GM21367 (cell line): ENCODE results near the gene AZI2.
A peak's percentile ranks its signal among the peaks of the same experiment; 100 is the strongest.

Source experiments
- ATAC-seq: cut with Tn5 transposase; IDR thresholded peaks from one replicate; pipeline ENCODE4 v1.9.1; 2021; ENCODE audit not compliant: unreplicated experiment

Gene AZI2, protein sequence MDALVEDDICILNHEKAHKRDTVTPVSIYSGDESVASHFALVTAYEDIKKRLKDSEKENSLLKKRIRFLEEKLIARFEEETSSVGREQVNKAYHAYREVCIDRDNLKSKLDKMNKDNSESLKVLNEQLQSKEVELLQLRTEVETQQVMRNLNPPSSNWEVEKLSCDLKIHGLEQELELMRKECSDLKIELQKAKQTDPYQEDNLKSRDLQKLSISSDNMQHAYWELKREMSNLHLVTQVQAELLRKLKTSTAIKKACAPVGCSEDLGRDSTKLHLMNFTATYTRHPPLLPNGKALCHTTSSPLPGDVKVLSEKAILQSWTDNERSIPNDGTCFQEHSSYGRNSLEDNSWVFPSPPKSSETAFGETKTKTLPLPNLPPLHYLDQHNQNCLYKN

DNA sequence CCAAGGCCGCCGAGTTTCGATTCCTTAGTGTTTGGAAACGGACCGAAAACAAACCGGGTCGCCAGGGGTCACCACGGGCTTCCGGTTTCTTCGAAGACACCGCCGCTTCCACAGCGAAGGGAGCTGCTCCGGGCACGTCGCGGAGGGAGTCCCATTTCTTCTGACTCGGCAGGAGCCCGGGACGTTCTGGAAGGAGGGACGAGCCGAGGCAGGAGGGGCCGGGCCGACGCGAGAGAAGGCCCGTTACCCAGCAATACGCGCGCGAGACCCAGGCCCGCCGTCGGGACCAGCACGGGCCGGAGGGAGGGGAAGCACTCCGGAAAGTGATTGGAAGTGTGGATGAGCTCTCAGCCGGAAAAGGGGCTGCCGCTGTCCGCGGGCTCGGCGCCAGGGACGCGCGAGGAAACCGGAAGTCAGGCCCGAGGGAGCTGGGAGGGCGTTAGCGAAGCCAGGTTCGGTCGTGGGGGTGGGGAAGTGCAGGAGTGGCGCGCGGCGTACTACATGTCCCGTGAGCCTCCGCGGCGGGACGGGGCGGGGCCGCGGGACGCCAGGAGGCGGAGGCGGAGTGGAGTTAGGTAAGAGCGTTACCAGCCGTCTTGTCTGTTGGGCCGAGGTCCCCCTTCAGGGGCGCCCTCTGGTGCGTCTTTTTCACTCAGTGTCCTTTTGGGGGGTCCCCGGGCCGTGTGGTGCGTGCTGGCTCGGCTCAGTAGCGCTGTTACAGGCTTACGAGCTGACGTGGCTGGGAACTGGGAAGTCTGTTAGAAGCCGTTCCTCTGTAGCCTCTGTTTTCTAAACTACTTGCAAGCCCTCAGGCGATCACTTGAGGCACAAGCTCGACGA lies at the start of gene AZI2, which contains the start of gene ZCWPW2:
Gene AZI2, minus strand, starts transcription at position 196 of the 840 bp plus-strand sequence. CDS start 8,207 bp downstream, outside the sequence.
Gene ZCWPW2, plus strand, starts transcription at position 93 of the 840 bp plus-strand sequence. CDS start 64,348 bp downstream, outside the sequence.
- peak; percentile 88 for ATAC-seq

DNA sequence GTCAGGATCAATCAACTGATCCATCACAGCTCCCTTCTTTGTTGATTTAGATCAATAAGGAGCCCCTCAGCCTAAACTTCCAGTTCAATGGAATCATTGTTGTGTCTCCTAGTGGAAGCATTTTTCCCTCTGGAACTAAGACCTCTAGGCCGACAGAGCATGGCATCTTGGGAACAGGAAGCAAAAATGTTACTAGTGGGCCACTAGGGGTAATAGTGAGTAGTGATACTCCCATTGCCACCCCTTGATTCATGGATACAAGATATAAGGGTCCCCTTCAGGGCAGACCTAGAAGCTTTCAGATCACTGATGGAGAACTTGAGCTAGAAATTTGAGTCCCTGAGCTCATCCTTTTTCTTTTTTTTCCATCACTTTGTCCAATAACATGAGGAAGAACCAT lies 40.4 kb upstream of the AZI2 start:
- ATAC-seq = no peak

DNA sequence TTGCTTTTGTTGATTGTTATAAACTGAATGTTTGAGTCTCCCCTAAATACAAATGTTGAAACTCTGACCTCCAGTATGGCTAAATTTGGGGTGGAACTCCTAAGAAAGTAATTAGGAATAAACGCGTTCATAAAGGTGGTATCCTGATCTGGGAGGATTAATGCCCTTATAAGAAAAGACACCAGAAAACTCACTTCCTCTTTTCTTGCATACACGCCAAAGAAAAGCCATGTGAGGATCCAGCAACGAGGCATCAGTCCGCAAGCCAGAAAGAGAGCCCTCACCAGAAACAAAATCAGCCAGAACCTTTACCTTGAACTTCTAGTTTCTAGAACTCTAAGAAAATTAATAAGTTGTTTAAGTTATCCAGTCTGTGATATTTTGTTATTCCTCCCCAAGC lies 37.4 kb upstream of the AZI2 start:
- ATAC-seq = no peak

DNA sequence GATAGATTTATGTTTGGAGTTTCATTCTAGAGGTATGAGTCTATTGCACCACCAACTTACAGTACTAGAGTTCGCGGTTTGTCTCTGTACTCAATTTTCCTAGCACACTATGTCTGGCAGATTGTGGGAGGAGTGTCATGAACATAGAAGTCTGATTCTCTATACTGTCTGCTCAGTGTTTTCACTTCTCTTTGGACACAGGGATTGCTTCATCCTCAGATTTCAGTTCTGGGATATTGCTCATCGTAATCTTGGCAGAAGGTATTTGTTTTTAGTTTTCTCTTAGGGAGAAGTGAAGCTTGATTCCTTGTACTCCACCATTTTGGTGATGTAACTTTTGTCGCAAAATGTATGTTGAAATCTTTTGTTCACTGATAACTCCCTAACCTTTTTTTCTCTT lies 27.8 kb upstream of the AZI2 start:
- ATAC-seq = no peak

DNA sequence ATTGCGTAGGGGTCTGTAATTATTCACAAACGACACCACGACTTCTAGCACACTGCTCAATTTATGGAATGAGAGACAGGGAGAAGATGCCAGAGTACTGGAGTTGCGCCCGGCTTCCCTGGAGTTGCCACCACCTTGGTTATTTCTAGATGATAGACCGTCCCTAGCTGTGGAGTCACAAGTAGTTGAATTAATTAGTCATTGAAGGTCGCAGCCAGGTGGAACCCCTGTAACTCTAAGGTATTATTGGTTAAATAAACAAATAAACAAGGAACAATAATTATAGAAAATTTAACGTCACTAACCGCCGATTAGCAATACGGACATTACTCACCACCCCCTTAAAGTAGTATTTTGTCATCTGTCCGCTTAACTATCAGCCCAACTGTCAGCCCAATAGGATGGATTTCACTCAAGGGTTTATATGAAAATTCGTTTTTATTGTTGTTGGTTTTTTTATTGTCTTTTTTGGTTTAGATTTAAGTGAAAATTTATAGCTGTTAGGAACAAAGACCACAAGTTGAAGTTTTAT lies 911 bp upstream of the AZI2 start:
- ATAC-seq = no peak

DNA sequence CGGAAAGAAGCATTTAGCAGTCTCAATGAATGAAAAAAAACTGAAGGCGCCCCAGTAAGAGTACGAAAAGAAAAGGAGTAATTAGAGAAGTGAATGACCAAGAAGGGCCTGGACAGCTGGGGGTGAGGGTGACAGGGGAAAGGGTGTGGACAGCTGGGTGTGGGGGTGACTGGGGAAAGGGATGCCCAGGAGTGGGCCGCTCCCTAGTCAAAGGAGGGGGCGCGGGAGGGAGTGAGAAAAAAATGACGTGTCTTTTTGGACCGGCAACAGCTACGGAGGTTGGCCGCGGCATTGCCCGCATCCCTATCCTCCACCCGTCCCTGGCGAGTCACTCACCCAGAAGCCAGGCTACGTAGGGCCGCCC lies 377 bp downstream of the AZI2 start:
- no peak for ATAC-seq

DNA sequence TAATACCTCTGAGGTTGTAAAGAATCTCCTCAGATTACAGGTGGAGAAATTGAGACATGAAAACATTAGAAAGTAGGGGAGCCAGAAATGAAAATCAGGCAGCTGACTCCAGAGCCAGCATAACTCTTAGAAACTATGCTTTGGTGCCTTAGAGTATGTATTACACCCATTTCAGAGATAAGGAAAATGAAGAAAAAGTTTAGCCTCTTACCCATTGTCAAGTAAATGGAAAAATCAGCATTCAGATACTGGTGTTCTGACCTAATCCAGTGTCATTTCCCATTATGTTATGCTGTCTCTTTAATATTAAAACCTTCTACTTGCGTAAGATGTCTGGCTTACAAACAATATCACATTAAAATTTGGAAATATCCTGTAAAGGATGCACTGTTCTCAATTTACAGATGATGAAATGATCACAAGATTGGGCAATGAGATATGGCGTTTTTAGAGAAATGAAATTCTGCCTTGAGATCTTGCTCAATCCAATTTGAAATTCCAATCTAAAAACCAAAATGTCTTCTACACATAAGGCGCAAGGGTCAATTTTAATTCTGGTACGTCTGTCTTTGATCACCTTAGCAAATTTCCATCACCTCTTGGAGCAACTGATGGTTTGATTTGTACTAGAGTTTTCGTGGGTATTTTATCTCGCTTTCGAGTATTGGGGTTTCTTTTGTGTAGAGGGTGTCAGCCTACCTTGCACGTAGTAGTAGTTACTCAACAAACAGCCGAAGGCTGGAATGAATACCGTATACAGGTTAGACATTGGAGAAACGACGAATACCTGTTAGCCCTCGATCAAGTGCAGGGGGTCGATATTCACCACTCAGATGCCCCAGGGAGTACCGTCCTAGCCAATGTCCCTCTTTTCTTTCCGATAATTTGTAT lies 1.0 kb downstream of the AZI2 start:
- no peak for ATAC-seq

DNA sequence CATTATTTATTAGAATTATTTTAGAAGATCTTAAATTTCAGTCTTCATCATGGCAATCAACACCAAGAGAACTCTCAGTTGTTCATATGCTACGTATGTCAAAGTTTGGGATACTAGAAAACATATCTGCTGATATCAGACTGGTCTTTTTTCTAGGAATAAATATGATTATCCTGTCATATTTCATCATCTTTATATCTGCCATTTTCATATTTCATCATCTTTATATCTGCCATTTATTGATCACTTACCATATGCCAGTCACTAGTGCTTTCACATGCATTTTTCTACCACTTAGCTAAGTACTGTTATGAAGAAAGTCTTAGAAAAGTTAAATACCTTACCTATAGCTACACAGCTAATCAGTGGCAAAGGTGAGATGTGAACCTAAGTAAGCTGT lies 2.9 kb downstream of the AZI2 start:
- ATAC-seq = no peak

DNA sequence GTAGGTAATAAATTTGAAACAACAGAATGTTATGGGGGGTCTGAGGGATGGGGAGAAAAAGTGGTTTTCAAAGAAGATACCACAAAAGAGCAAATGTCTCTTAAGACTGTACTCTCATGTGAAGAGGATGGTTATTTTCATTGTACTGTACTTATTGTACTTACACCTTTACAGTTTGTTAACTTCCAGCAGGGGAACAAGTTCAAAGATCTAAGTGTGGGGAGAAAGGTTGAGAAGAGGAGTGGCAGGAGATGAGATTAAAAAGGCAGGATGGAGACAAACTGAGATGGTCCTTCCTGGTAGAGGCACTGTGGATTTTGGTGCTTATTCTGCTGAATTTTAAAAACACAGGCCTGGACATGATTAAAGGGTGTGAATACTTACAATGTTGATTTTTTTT lies 5.5 kb downstream of the AZI2 start:
- no peak for ATAC-seq

DNA sequence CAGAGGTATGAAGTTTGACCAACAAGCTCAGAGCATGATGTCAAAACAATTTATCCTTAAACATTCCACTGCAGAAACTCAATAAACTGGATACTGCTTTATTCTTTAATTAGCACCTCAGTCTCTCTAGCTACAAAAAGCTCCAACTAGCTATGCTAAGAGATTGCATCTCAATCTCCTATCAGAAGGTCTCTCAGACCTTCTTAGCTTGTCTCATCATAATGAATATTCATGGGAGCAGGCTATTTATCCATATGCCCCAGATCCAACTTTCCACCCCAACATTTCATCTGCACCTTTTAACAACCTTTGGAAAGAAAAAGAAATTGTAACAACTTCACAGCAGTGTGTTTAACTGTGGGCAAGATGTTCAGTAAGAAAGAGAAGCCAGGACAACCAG lies 11.4 kb downstream of the AZI2 start:
- ATAC-seq = no peak

DNA sequence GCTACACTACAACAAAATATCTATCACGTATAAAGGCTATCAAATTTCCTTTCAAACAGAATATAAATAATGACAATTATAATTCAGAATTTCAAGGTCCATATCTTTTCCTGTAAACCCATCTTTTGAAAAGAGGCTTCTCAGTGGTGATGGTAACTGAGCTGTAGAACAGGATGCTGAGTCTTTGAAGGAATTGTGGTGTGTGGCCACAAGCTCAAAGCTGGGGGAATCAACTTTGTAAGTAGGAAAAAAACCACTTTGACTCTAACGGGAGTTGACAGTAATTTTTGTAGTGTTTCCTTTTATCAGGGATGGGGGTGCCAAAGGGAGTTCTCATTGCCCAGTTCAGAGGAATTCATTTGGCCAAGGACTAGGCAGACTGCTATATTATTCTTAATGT lies 13.4 kb downstream of the AZI2 start:
- ATAC-seq = no peak

DNA sequence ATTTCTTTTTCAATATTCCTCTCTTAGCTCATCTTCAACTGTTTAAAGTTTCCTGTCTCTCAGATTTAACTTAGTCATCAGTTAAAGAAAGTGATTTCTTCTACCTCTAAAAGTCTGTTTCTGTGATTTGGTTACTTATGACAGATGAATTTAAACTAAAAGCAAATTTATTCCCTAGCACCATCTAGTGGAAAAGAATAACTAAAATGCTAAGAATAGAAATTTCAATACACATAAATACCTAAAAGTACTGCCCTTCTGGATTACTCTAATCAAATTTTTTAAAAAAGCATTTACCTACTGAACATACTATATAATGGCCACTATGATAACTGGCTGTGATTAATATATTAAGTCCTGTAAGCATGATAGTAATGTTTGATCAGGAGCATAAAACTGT lies 14.1 kb downstream of the AZI2 start:
- ATAC-seq = no peak

DNA sequence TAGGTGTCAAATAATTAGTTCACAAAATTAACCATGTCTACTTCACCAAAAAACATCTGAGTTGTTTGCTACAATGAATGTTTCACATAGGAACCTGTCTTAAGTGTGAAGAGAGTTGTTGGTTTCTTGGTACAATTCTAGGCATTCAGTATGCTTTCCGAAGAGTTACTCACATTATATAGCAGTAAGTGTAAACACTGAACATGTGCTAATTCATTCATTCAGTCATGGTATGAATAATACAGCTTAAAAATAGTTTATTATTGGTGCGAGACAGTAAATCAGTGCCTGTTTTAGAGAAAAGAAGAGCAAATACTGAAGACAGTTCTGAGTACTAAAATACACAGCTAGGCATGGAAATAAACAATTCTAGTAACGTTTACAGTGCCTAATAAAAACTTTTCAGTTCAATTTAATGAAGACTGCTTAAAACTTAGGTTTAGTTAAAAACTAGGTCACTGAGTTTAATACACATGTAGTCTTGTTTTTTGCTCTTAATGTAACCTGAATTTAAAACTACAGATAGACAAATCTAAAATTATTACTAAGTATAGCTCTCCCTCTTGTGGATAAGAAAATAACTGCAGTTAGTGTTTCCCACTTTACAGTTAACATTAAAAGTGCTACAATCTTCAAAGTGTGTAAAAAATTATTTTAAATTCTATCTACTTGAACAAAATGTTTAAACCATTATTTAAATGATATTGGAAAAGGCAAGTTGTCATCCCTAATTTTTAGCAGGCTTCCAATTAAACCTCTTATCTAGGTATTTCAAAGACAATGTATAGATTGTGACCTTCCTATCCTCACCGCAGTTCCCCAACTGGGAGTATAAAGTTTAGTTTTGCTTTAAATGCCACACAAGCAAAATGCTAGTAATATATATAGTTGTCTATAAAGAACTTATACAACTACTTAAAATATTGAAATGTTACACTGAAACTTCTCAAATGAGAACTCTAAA lies 20.2 kb downstream of the AZI2 start:
- ATAC-seq = no peak

DNA sequence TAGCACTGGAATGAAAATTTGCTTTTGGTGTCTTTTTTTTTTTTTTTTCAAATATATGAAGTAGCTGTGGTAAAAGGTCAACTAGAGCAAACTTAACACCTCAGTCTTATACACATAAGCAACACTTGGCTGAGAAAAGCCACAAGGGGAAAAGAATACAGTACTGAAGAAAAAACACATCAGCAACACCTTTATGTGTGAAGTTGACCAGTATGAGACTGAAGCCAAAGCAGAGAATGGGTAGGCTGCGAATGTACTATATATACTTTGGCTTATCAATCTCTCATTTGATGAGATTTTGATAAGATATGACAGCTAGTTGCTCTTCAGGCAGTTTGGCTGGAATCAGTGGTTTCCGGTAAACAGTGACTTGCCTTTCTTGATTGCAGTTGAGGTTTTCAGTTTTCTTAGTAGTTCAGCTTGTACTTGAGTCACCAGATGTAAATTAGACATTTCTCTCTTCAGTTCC lies 22.1 kb downstream of the AZI2 start:
- ATAC-seq = peak; percentile 74

DNA sequence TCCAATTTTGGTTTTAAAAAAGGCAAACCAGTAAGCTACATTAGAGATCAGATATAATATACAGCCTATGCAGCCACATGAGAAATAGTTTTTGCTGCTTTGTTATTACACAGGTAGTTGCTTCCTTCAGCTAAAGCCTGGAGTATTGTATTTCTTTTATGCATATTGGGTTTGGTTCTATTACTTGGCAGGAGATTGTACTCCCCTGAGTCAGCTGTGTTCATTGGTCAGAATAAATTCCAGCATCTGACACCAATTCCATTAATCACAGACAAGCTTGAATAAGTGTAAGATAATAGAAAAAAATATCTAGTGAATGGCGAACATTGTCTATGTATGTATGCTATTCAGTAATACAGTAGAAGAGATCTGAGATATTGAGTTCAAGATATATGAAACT lies 26.2 kb downstream of the AZI2 start:
- no peak for ATAC-seq

DNA sequence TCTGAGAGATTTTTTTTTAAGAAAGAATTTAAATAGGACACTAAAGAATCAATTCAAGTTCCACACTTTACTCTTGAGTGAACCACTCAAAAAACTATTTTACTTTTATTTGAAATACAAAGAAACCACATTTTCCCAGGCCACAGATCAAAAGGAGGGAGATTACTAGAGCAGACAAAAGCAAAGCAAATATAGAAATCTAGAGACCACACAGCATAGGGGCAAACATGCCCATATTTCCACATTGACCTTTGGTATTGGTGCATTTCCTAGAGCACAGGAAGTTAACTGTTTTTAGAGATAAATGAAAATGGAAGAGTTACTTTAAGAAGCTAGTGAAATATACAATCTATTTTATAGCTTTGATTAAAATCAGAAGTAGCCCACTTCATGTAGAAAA lies 27.6 kb downstream of the AZI2 start:
- no peak for ATAC-seq

DNA sequence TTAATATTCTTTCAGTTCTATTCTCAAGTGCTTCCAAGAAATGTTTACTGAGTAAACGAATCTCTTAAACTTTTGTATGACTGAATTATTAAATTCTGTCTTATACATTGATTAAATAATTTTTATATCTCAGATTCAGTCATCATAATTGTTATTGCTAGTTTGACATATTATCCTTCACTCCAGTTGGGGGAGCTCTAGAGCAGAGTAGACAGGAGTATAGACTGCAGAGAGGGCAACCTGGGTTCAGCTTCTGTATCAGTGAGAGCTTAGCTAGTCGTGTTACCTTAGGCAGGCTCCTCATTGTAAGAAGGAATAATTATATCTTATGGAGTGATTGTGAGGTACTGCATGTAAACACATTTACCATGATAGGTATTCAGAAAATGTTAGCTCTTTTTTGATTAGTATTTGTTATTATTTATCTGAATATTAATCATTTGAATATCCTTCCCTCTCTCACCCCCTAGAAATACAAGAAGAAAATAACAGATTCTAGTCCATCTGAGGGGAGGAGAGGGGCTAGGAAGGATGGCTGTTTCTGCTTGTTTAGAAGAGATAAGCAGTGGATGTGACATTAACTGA lies 31.1 kb downstream of the AZI2 start:
- peak; percentile 92 for ATAC-seq

DNA sequence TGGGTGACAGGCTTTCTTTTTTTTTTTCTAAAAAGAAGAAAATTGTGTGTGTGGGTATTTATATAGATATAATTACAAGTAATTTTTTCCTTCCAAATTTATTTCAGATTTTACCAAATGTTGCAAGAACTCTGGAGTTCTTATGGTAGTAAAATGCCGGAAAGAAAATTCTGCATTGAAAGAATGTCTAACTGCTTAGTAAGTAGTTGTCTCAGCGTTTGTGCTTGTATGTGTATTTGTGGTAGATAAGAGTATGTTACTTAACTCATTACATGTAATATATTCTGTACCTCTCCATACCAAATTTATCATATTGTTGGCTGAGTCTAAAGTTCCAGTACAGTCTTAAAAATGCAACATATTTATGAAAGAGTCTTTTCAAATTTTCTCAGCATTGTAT lies 32.4 kb downstream of the AZI2 start:
- no peak for ATAC-seq

DNA sequence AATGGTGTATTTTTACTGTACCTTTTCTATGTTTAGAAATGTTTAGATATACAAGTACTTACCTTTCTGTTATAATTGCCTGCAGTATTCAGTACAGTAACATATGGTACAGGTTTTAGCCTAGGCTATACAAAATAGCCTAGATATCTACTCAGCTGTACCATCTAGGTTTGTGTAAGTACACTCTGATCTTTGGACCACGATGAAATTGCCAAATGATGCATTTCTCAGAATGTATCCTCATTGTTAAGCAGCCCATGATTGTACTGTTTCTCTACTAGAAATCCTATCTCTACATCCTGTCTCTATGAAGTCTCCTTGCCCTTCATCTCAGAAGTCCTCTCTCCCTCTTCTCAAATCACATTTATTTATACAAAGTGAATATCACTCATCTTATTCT lies 32.9 kb downstream of the AZI2 start:
- ATAC-seq = no peak
